Gastrocnemius medialis (tissue), 4 donors: ENCODE results near the gene PPARA.

Source experiments
- CTCF ChIP-seq, 5 experiments: fragments of 450-650 bp in 3 of 5; fragments of 200-600 bp in 2 of 5; sonication (generic) in 2 of 5; IDR thresholded peaks in 4 of 5; conservative IDR thresholded peaks in 1 of 5; 1 replicate in 4 of 5; 2 replicates in 1 of 5; pipeline ENCODE4 v1.5.1; 2016 to 2019; ENCODE audit warnings: antibody characterized with exemption in 5 of 5, mild to moderate bottlenecking in 3 of 5, moderate library complexity in 3 of 5
- POLR2A ChIP-seq, 2 donors: fragments of 450-650 bp; IDR thresholded peaks; one replicate each; pipeline ENCODE4 v1.6.1; 2017; ENCODE audit warnings: antibody characterized with exemption in 2 of 2, mild to moderate bottlenecking in 2 of 2, moderate library complexity in 2 of 2

DNA sequence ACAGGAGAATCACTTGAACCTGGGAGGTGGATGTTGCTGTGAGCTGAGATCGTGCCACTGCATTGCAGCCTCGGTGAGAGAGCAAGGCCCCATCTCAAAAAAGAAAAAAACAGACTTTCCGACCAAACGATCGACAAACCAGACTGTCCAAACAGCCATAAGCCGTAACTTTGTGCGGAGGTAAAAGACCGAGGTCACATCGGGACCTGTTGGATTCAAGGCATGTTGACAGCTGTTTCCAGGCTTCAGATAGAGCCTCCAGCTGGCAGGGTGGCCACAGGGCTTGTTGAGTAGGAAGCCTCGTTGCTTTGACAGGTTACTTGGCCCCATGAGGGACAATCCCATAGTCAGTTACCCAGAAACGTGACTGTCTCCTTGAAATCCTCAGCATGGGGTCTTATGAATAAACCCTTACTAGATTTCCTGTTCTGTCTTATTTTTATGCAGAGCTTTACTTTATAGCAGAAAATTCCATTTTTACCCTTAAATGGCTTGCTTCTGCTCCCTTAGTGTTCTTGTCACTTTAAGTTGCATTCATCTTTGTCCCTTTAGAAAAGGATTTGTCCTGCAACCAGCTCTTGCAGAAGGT, 22.3 kb downstream of the PPARA start:
- TF ChIP-seq POLR2A (IDR thresholded peaks at IDR 0.05) = no peak
- TF ChIP-seq CTCF (IDR thresholded peaks at IDR 0.05 in 4 of 5, conservative IDR thresholded peaks at IDR 0.05 in 1 of 5) = no peak
